Panc1 (cell line): ENCODE results near the gene CACNG1.
"Not testable (repeated sequence)": the region's sequence is repeated elsewhere in the genome, so short reads cannot be mapped to it uniquely, and the experiment has no call there.

Experiments used
- CTCF ChIP-seq: fragments of 450-650 bp; IDR thresholded peaks from 2 replicates; pipeline ENCODE4 v1.5.1; 2017; ENCODE audit warnings: mild to moderate bottlenecking
- POLR2AphosphoS5 ChIP-seq: IDR thresholded peaks from 2 replicates; pipeline ENCODE4 v1.6.1; 2012; ENCODE audit warnings: mild to moderate bottlenecking, low read depth, low read length, moderate library complexity
- SIN3A ChIP-seq: IDR thresholded peaks from 2 replicates; pipeline ENCODE4 v1.6.1; 2012; ENCODE audit warnings: low read depth, mild to moderate bottlenecking, low read length, moderate library complexity, borderline replicate concordance; ENCODE audit not compliant: insufficient read depth

DNA sequence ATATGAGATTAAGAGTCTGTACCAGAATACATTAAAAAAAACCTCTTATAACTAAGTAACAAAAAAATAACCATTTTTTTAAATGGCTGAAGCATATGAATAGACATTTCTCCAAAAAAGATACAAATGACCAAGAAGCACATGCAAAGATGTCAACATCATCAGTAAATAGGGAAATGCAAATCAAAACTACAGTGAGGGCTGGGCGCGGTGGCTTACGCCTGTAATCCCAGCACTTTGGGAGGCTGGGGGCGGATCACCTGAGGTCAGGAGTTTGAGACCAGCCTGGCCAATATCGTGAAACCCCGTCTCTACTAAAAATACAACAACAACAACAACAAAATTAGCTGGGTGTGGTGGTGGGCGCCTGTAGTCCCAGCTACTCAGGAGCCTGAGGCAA lies 60.3 kb downstream of the CACNG1 start:
- TF ChIP-seq SIN3A, CTCF, POLR2AphosphoS5: not testable (repeated sequence)
